ENCODE measurements around the gene MGARP.
A peak's percentile ranks its signal among the peaks of the same experiment; 100 is the strongest.

Gene MGARP

DNA sequence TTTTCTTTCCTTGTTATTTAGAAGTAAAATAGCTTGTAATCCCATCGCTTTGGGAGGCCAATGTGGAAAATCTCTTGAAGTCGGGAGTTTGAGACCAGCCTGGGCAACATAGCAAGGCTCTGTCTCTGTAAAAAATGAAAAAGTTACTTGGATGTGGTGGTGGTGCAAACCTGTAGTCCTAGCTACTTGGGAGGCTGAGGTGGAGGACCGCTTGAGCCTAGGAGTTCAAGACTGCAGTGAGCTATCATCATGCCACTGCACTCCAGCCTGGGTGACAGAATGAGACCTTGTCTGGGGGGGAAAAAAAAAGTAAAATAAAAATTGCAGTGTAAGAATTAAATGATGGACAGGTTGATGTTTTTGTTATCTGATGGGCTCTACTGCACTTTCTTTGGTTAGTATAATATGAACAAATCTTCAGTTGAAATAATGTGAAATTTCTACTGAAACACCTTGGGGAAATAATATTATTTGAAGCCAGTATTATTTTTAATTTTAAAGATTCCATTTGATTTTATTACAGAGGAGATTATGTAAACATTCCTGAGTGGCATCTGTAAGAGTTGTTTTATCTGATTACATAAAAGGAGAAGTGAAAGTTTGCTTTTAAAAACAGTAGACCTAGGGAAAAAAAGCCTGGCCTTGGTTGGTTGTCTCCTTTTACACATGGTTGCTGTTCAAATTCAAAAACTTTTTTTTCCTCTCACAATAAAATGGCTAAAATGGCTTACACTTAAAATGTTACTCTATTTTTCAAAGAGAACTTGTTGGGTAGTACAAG is 32.7 kb upstream of the MGARP start:
- Histone ChIP-seq H3K36me3 (ENCODE audit: control insufficient read depth in 2 of 2, insufficient read depth in 1 of 2, low read length in 2 of 2) (no peaks in the 10 kb centered on the region; a peak in 1 of 3 replicates), H3K4me3 (ENCODE audit: low read depth, low read length) (no peak overlapping the region), H3K27ac (ENCODE audit: extremely low read depth, low read depth, low read length) (no peak overlapping the region), H3K4me1 (ENCODE audit: control insufficient read depth, insufficient read depth, low read length) (no peaks in the 10 kb centered on the region; the same call in 1 of the 2 replicates), H3K9me3 (ENCODE audit: control insufficient read depth, insufficient read depth, low read depth, low read length) (no peaks in the 10 kb centered on the region)
- ChIA-PET CTCF (interaction anchor here (0.7 kb wide), 1 partner anchor 244 kb away, joined by 3 read pairs; no protein-coding TSS in a partner anchor), POLR2A (interaction anchor here (1.0 kb wide), 1 partner anchor 44 kb away, joined by 3 read pairs; no protein-coding TSS in a partner anchor)
- TF ChIP-seq KLF8 (tag by site-specific recombination; IDR thresholded peaks at IDR 0.05) (no peak), ZNF585B (tag by site-specific recombination; IDR thresholded peaks at IDR 0.05) (peak; percentile 35; the same call in 1 of the 2 replicates), ZNF302 (tag by site-specific recombination; IDR thresholded peaks at IDR 0.05; ENCODE audit: low read depth) (no peak)
- TF ChIP-seq, protein P1, sequence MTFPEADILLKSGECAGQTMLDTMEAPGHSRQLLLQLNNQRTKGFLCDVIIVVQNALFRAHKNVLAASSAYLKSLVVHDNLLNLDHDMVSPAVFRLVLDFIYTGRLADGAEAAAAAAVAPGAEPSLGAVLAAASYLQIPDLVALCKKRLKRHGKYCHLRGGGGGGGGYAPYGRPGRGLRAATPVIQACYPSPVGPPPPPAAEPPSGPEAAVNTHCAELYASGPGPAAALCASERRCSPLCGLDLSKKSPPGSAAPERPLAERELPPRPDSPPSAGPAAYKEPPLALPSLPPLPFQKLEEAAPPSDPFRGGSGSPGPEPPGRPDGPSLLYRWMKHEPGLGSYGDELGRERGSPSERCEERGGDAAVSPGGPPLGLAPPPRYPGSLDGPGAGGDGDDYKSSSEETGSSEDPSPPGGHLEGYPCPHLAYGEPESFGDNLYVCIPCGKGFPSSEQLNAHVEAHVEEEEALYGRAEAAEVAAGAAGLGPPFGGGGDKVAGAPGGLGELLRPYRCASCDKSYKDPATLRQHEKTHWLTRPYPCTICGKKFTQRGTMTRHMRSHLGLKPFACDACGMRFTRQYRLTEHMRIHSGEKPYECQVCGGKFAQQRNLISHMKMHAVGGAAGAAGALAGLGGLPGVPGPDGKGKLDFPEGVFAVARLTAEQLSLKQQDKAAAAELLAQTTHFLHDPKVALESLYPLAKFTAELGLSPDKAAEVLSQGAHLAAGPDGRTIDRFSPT (tag by site-specific recombination; IDR thresholded peaks at IDR 0.05): no peak

DNA sequence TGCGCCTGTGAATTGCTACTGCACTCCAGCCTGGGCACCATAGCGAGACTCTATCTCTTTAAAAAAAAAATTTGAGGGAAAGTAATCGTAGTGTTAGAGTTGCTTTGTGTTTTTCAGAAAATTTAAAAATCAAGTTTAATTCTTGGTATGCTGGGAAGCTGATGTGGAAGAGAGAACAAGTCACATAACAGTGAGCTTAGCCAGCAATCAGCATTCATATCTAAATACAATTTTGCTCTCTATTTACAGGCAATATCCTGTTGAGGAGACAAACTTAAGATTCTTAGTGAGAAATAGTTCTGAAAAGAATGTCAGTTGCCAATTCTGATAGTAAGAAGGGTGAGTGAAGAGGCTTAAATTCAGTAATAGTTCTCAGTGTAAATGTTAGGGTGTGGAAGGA is 31.9 kb upstream of the MGARP start:
- Histone ChIP-seq H3K36me3 (ENCODE audit: control insufficient read depth in 2 of 2, insufficient read depth in 1 of 2, low read length in 2 of 2) (peaks cover 3 to 4% of the 10 kb centered on the region in 2 experiments; a peak in 2 of 3 replicates), H3K4me1 (ENCODE audit: control insufficient read depth, insufficient read depth, low read length) (no peaks in the 10 kb centered on the region; the same call in 1 of the 2 replicates), H3K4me3 (ENCODE audit: low read depth, low read length) (no peak overlapping the region), H3K9me3 (ENCODE audit: control insufficient read depth, insufficient read depth, low read depth, low read length) (no peaks in the 10 kb centered on the region), H3K27ac (ENCODE audit: extremely low read depth, low read depth, low read length) (no peak overlapping the region)
- CTCF ChIA-PET: interaction anchor here (0.7 kb wide), 1 partner anchor 245 kb away, joined by 3 read pairs; no protein-coding TSS in a partner anchor
- TF ChIP-seq ZNF776 (tag by site-specific recombination; IDR thresholded peaks at IDR 0.05; ENCODE audit: borderline replicate concordance): no peak
- TF ChIP-seq ZNF140 (tag by site-specific recombination; IDR thresholded peaks at IDR 0.05): no peak
- no peak for TF ChIP-seq MZF1 (tag by site-specific recombination; IDR thresholded peaks at IDR 0.05; ENCODE audit: borderline replicate concordance)
- TF ChIP-seq, protein P2, sequence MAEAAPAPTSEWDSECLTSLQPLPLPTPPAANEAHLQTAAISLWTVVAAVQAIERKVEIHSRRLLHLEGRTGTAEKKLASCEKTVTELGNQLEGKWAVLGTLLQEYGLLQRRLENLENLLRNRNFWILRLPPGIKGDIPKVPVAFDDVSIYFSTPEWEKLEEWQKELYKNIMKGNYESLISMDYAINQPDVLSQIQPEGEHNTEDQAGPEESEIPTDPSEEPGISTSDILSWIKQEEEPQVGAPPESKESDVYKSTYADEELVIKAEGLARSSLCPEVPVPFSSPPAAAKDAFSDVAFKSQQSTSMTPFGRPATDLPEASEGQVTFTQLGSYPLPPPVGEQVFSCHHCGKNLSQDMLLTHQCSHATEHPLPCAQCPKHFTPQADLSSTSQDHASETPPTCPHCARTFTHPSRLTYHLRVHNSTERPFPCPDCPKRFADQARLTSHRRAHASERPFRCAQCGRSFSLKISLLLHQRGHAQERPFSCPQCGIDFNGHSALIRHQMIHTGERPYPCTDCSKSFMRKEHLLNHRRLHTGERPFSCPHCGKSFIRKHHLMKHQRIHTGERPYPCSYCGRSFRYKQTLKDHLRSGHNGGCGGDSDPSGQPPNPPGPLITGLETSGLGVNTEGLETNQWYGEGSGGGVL (tag by site-specific recombination; IDR thresholded peaks at IDR 0.05): no peak
- TF ChIP-seq, protein P3, sequence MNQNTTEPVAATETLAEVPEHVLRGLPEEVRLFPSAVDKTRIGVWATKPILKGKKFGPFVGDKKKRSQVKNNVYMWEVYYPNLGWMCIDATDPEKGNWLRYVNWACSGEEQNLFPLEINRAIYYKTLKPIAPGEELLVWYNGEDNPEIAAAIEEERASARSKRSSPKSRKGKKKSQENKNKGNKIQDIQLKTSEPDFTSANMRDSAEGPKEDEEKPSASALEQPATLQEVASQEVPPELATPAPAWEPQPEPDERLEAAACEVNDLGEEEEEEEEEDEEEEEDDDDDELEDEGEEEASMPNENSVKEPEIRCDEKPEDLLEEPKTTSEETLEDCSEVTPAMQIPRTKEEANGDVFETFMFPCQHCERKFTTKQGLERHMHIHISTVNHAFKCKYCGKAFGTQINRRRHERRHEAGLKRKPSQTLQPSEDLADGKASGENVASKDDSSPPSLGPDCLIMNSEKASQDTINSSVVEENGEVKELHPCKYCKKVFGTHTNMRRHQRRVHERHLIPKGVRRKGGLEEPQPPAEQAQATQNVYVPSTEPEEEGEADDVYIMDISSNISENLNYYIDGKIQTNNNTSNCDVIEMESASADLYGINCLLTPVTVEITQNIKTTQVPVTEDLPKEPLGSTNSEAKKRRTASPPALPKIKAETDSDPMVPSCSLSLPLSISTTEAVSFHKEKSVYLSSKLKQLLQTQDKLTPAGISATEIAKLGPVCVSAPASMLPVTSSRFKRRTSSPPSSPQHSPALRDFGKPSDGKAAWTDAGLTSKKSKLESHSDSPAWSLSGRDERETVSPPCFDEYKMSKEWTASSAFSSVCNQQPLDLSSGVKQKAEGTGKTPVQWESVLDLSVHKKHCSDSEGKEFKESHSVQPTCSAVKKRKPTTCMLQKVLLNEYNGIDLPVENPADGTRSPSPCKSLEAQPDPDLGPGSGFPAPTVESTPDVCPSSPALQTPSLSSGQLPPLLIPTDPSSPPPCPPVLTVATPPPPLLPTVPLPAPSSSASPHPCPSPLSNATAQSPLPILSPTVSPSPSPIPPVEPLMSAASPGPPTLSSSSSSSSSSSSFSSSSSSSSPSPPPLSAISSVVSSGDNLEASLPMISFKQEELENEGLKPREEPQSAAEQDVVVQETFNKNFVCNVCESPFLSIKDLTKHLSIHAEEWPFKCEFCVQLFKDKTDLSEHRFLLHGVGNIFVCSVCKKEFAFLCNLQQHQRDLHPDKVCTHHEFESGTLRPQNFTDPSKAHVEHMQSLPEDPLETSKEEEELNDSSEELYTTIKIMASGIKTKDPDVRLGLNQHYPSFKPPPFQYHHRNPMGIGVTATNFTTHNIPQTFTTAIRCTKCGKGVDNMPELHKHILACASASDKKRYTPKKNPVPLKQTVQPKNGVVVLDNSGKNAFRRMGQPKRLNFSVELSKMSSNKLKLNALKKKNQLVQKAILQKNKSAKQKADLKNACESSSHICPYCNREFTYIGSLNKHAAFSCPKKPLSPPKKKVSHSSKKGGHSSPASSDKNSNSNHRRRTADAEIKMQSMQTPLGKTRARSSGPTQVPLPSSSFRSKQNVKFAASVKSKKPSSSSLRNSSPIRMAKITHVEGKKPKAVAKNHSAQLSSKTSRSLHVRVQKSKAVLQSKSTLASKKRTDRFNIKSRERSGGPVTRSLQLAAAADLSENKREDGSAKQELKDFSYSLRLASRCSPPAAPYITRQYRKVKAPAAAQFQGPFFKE (tag by site-specific recombination; IDR thresholded peaks at IDR 0.05; ENCODE audit: borderline replicate concordance): no peak
- no peak for TF ChIP-seq ZNF404 (tag by site-specific recombination; IDR thresholded peaks at IDR 0.05)
- TF ChIP-seq, protein P4, sequence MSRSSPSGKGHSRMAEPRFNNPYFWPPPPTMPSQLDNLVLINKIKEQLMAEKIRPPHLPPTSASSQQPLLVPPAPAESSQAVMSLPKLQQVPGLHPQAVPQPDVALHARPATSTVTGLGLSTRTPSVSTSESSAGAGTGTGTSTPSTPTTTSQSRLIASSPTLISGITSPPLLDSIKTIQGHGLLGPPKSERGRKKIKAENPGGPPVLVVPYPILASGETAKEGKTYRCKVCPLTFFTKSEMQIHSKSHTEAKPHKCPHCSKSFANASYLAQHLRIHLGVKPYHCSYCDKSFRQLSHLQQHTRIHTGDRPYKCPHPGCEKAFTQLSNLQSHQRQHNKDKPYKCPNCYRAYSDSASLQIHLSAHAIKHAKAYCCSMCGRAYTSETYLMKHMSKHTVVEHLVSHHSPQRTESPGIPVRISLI (tag by site-specific recombination; IDR thresholded peaks at IDR 0.05): no peak
- TF ChIP-seq ZNF112 (tag by site-specific recombination; IDR thresholded peaks at IDR 0.05): no peak
- TF ChIP-seq ZBTB20 (tag by site-specific recombination; IDR thresholded peaks at IDR 0.05): no peak
- TF ChIP-seq ZNF10 (tag by site-specific recombination; IDR thresholded peaks at IDR 0.05): no peak
- TF ChIP-seq SP7 (tag by site-specific recombination; IDR thresholded peaks at IDR 0.05): no peak
- no peak for TF ChIP-seq ZNF514 (tag by site-specific recombination; IDR thresholded peaks at IDR 0.05)
- TF ChIP-seq GLI4 (tag by site-specific recombination; IDR thresholded peaks at IDR 0.05): no peak
- TF ChIP-seq, protein P5, sequence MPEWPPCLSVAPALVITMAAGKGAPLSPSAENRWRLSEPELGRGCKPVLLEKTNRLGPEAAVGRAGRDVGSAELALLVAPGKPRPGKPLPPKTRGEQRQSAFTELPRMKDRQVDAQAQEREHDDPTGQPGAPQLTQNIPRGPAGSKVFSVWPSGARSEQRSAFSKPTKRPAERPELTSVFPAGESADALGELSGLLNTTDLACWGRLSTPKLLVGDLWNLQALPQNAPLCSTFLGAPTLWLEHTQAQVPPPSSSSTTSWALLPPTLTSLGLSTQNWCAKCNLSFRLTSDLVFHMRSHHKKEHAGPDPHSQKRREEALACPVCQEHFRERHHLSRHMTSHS (tag by site-specific recombination; IDR thresholded peaks at IDR 0.05): no peak
- TF ChIP-seq ZNF670 (tag by site-specific recombination; IDR thresholded peaks at IDR 0.05; ENCODE audit: low read depth): no peak
- TF ChIP-seq, protein P6, sequence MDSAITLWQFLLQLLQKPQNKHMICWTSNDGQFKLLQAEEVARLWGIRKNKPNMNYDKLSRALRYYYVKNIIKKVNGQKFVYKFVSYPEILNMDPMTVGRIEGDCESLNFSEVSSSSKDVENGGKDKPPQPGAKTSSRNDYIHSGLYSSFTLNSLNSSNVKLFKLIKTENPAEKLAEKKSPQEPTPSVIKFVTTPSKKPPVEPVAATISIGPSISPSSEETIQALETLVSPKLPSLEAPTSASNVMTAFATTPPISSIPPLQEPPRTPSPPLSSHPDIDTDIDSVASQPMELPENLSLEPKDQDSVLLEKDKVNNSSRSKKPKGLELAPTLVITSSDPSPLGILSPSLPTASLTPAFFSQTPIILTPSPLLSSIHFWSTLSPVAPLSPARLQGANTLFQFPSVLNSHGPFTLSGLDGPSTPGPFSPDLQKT (IDR thresholded peaks at IDR 0.05; ENCODE audit: borderline replicate concordance, low read depth, low read length): no peak
- POLR2A ChIA-PET: interaction anchor here (1.0 kb wide), 2 partner anchors 11 to 45 kb away, joined by 3 to 6 read pairs; partner anchors contain the start of gene NAA15

Data from HEK293 (cell line).